Colonic mucosa (tissue), 4 donors: ENCODE data around the gene OR51E1. TPM values are rescaled to one million over a fixed set of nuclear protein-coding genes. Genes with fewer than 3 reads are reported as not detected.
A peak's percentile ranks its signal among the peaks of the same experiment; 100 is the strongest.

Experiments used
- DNase-seq: peaks from one replicate; pipeline ENCODE4 v3.0.0-alpha.2; 2020
- H3K27ac ChIP-seq: fragments of 200-600 bp; one replicate; pipeline ENCODE4 v1.8.0; 2021
- H3K27me3 ChIP-seq: fragments of 200-600 bp; one replicate; pipeline ENCODE4 v1.8.0; 2021
- H3K36me3 ChIP-seq: fragments of 200-600 bp; one replicate; pipeline ENCODE4 v1.8.0; 2021
- H3K4me1 ChIP-seq: fragments of 200-600 bp; one replicate; pipeline ENCODE4 v1.8.0; 2021; ENCODE audit warnings: mild to moderate bottlenecking
- H3K4me3 ChIP-seq: fragments of 200-600 bp; one replicate; pipeline ENCODE4 v1.8.0; 2021
- H3K9ac ChIP-seq, 2 donors: one replicate each; pipeline ENCODE4 v1.7.0; 2013; ENCODE audit warnings: control low read depth in 2 of 2, low read depth in 2 of 2, low read length in 2 of 2
- H3K9me3 ChIP-seq: fragments of 200-600 bp; one replicate; pipeline ENCODE4 v1.8.0; 2021
- intact Hi-C: fragments of 100-400 bp; cut with DNase I; formaldehyde crosslinking; loops from one replicate; pipeline ENCODE4 v1.14.1; 2022
- total RNA-seq, 2 donors: library from RNA; stranded (reverse); fragmentation: NEBNext Ultra II Directional in 1 of 2; extraction: Animal tissue kit (Norgen Biotek cat#: 25700) in 1 of 2; gene quantifications; one replicate each; pipeline ENCODE4 v1.2.1, GENCODE V29; 2021
- TF ChIP-seq, protein P1 (sequence below): fragments of 200-600 bp; IDR thresholded peaks from one replicate; pipeline ENCODE4 v1.8.0; 2022; ENCODE audit warnings: antibody characterized with exemption, mild to moderate bottlenecking
- donor health status: healthy.
- donor health status: DM: no; HTN: no; CAD: no.
- donor health status: DM: no; HTN: no; CAD: no.

OR51E1 gene
- total RNA-seq, 2 donors from 2014 or later = 0.22 to 1.0 TPM

- Histone ChIP-seq H3K4me1 (no peaks in the 10 kb centered on the region), H3K9ac (no peak overlapping the region), H3K9me3 (no peaks in the 10 kb centered on the region), H3K27me3 (no peaks in the 10 kb centered on the region), H3K27ac (no peak overlapping the region), H3K4me3 (no peak overlapping the region), H3K36me3 (no peaks in the 10 kb centered on the region)
- DNase-seq = no peak
- TF ChIP-seq, protein P1, sequence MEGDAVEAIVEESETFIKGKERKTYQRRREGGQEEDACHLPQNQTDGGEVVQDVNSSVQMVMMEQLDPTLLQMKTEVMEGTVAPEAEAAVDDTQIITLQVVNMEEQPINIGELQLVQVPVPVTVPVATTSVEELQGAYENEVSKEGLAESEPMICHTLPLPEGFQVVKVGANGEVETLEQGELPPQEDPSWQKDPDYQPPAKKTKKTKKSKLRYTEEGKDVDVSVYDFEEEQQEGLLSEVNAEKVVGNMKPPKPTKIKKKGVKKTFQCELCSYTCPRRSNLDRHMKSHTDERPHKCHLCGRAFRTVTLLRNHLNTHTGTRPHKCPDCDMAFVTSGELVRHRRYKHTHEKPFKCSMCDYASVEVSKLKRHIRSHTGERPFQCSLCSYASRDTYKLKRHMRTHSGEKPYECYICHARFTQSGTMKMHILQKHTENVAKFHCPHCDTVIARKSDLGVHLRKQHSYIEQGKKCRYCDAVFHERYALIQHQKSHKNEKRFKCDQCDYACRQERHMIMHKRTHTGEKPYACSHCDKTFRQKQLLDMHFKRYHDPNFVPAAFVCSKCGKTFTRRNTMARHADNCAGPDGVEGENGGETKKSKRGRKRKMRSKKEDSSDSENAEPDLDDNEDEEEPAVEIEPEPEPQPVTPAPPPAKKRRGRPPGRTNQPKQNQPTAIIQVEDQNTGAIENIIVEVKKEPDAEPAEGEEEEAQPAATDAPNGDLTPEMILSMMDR = no peak
- intact Hi-C loops = loop anchor here (2.0 to 10.0 kb wide), 3 partner anchors 191 to 1169 kb away; partner anchors contain the start of gene OR52N2
Measured at GRCh38 chr11:4636136-4636535, 7.6 kb upstream of the OR51E1 start.

GRCh38 chr11:4636962-4637661 is 6.7 kb upstream of the OR51E1 start, which contains the start of gene OR51D1:
OR51D1 (plus strand) TSS chr11:4637477; CDS start chr11:4639791, 2,314 bp downstream.
- intact Hi-C loops = loop anchor here (2.0 to 10.0 kb wide), 3 partner anchors 190 to 1168 kb away; partner anchors contain the start of gene OR52N2

GRCh38 chr11:4637662-4638047 is 6.1 kb upstream of the OR51E1 start:
- H3K9me3 ChIP-seq = no peaks in the 10 kb centered on the region
- H3K9ac ChIP-seq = no peak overlapping the region
- no peak for DNase-seq
- no peaks in the 10 kb centered on the region for H3K27me3 ChIP-seq
- H3K4me3 ChIP-seq = no peak overlapping the region
- no peaks in the 10 kb centered on the region for H3K36me3 ChIP-seq
- TF ChIP-seq, protein P1 = no peak
- intact Hi-C loops = loop anchor here (2.0 to 10.0 kb wide), 3 partner anchors 190 to 1167 kb away; partner anchors contain the start of gene OR52N2
- no peak overlapping the region for H3K27ac ChIP-seq
- H3K4me1 ChIP-seq = no peaks in the 10 kb centered on the region

More at GRCh38 chr11:4636962-4637661, 6.7 kb upstream of the OR51E1 start, which contains the start of gene OR51D1:
- H3K9me3 ChIP-seq = no peaks in the 10 kb centered on the region
- no peaks in the 10 kb centered on the region for H3K27me3 ChIP-seq
- TF ChIP-seq, protein P1 = peak; percentile 87
- H3K4me3 ChIP-seq = no peak within 1 kb of the TSS
- H3K36me3 ChIP-seq = no peaks in the 10 kb centered on the region
- H3K4me1 ChIP-seq = no peaks in the 10 kb centered on the region
- no peak within 1 kb of the TSS for H3K9ac ChIP-seq
- peak; percentile 65 for DNase-seq
- no peak within 1 kb of the TSS for H3K27ac ChIP-seq

GRCh38 chr11:4639931-4640330 is 3.9 kb upstream of the OR51E1 start:
- intact Hi-C loops = loop anchor here (5.0 to 10.0 kb wide), 2 partner anchors 187 to 1165 kb away; partner anchors contain the start of gene OR52N2
- no peak overlapping the region for H3K27ac ChIP-seq

DNA sequence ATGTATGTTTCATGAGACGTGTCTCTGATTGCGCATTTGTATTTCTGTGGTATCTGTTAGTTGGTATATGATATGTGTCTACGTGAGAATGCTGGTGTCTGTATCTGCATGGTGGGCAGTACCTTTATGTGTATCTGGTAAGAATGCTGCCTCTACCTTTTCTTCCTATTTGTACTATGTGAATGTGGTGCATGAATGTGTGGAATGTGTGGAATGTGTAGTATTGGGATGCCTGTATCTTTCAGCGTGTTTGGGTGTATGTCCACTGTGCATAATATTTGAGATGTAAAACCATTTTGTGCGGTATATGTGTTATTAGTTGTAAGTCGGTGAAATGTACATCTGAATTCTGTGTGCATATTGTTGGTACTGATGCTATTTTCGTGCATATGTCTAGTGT is 2.3 kb upstream of the OR51E1 start:
- Histone ChIP-seq H3K9ac (no peak overlapping the region), H3K9me3 (no peaks in the 10 kb centered on the region), H3K27me3 (no peaks in the 10 kb centered on the region), H3K4me3 (no peak overlapping the region), H3K36me3 (no peaks in the 10 kb centered on the region), H3K4me1 (no peaks in the 10 kb centered on the region), H3K27ac (no peak overlapping the region)
- DNase-seq = no peak
- intact Hi-C loops = no loop called here
- TF ChIP-seq, protein P1 = no peak

More at GRCh38 chr11:4639931-4640330, 3.9 kb upstream of the OR51E1 start:
- H3K4me1 ChIP-seq = no peaks in the 10 kb centered on the region
- no peak for DNase-seq
- H3K36me3 ChIP-seq = no peaks in the 10 kb centered on the region
- H3K9ac ChIP-seq = no peak overlapping the region
- H3K9me3 ChIP-seq = no peaks in the 10 kb centered on the region
- TF ChIP-seq, protein P1 = no peak
- H3K27me3 ChIP-seq = no peaks in the 10 kb centered on the region
- H3K4me3 ChIP-seq = no peak overlapping the region
